ENCODE measurements around the gene PLA2G6.

Gene PLA2G6

DNA sequence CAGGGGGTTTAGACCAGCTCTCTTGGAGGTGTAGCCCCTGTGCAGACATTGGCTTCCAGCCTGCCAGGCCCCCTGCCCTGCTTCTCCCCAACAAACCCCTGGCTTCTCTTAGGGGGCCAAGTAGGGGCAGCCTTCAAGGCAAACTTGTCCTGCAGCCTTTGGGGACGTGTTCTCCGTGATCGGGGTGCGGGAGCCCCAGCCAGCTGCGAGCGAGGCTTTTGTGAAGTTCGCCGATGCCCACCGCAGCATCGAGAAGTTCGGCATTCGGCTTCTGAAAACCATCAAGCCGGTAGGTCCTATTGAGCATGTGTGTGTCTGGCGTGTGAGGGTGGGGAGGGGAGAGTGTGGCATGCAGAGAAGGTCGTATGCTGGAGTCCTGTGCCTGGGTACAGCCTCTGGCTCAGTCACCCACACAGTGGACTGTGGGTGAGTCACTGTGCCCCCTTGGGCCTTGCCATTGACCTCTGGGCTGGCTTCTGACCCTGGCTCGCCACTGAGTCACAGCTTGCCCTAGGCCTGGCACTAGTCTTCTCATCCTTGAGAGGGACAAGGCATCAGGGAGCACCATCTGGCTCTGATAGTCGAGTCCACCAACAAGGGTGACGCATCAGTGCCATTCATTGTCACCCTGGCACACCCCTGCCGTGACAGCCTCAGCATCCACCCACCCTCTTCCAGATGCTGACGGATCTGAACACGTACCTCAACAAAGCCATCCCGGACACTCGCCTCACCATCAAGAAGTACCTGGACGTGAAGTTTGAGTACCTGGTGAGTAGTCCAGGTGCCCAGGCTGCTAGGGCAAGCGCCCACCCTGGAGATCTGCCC is 109.1 kb downstream of the PLA2G6 start:
- DNase-seq (ENCODE audit: low read depth in 2 of 2) = no peak

DNA sequence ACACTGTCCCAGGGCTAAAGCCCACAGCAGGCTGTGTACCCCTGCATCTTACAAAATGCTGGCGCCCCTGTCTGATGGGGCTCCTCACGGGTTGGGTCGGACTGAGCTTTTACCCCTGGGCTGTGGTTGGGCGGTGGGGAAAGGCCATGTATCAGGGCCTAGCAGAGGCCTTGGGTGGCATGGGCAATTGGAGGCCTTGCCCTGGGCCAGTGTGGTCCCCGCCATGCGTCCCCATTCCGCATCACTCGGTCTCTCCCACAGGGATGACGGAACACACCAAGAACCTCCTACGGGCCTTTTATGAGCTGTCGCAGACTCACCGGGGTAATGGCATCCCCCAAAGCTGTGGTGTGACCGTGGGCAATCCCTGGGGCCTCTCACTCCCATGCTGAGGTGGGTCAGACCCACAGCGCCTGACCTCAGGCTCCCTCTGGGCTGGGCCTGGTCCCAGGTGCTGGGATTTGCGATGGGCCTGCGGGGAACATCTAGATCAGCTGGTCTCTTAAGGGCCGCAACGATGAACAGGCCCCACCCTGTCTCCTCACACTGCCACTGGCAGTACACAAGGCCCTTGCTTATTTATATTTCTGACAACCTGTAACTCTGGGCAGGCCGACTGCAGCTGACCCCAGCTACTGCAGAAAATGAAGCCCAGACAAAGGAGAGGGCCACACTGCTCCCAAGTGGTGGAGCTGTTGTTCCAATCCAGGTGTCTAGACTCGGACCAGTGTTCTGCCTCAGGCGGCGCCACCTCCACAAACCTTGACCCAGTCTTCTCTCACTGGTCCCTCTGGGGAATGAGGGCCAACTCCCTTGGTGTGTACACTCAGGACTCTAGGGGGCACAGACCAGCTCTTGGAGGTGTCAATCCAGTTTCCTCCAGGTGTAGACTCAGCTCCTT is 110.0 kb downstream of the PLA2G6 start:
- DNase-seq (ENCODE audit: low read depth in 2 of 2) = no peak

DNA sequence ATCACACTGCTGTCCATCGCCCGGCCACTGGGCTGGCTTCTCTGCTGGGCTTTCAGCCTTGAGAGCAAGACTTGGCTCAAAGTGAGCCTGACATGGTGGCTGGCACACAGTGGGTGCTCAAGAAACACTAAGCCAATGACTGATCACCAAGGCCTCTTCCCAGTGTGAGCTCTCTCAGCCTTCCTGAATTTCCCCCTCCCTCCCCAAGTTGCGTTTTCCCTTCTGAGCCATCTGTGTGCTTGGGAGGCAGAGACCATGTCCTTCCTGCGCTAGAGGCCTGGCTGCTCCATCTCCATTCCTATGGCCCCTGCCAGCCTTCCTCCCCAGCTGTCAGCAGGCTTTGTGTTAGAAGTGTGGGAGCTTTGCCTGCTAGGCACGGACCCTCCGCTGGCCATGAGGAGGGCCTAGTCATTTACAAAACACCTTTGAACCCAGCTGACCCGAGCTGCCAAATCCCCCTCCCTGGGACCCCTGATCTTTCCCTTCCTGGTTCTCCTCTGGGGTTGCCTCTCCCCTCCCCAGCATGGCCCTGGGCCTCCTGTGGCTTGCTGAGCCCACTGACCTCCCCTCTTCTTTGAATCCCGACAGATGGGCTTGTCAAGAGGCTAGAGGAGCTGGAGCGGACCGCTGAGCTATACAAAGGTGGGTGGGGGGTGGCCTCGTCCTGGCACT is 111.2 kb downstream of the PLA2G6 start:
- no peak for DNase-seq (ENCODE audit: low read depth in 2 of 2)

DNA sequence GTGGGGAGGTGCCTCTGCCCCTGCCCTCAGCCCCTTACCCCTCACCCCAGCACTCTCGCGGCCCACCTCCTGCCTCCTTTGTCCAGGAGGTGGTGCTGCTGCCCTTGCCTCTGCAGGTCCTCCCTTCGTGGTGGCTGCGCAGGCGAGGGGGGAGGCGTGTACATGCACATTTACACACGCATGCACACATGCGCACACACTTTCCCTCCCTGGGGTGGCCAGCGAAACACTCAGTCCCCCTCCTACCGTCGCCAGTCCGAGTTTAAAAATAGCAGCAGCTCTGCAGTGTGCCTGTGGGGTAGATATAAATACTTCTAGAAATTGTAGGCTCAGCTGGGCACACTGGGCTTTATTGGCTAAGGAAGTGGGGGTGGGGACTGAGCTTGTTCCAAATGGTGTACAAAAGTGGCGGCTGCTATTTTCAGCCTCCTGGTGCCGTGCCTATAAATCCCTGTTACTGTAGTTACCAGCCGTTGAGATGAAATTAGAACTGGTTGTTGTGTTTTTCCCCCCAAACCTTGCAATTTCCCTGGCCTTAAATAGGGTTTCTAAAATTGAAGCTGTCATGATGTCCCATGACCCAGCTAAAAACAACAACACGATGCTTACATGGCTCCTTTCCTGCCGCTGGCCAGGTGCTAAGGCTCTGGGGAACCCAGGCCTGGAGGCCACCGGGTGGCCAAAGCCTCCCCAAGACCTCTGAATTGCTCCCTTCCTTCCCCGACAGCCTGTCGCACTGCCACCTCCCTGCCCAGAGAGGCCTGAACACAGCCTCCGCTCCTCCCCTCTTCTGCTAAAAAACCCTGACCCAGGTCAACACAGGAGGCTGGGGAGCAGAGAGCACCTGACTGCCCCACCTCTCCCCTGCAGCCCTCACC is 112.0 kb downstream of the PLA2G6 start:
- DNase-seq (ENCODE audit: low read depth in 2 of 2) = no peak

DNA sequence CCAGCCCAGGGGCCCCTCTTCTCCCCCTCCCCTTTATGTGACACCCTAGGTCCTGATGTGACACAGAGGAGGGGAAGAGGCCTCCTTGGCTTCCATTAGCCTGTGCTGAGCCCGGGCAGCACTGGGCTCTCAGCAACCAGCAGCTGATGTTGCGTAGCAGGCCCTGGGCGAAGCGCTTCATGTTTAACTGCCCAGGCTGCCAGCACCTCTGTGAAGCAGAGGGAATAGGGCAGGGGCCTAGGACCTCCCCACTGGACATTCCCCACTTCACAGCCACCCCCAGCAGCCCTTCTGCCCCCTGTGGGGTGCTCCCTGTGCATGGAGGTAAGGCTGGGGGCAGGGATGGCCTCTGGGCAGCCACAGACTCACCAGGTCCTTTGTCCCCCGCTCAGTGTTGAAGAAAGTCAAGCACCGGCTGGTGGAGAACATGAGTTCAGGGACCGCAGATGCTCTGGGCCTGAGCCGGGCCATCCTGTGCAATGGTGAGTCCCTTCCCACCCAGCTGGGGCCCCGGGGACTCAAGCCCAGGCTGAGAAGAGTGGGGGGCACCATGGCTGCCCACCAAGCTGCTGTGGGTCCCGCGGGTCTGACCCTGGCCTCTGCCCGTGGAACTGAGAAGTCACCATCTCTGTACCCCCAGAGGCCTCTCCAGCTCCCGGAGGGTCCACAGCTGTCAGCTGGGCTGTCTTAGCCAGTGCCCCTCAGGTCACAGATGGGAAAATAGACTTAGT is 112.8 kb downstream of the PLA2G6 start:
- no peak for DNase-seq (ENCODE audit: low read depth in 2 of 2)

DNA sequence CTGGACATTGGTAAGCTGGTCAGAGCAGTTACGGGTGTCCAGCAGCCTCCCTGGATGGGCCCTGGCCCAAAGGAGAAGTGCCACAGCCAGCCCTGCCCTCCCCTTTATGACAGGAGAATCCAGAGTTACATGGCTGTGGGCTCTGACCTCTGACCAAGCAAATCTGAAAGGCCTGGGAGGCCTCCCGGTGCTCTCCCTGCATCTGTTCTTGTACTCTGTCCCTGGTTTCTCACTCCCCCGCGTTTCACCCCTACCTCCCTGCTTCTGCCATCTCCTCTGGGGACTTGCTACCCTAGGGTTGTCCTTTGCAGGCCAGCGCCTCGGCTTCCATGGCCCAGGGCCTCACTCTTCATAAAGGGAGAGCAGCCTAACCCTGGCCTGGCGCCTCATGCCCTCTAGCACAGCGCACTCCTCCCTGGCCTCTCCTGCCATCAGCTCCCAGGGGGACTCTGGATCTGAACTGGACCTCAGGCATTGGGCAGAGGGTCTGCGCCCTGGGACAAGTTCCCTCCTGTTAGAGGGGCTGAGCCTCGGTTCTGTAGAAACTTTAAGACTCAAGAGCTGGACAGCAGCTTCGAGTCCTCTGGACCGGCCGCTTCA is 113.8 kb downstream of the PLA2G6 start:
- DNase-seq (ENCODE audit: low read depth in 2 of 2) = no peak

DNA sequence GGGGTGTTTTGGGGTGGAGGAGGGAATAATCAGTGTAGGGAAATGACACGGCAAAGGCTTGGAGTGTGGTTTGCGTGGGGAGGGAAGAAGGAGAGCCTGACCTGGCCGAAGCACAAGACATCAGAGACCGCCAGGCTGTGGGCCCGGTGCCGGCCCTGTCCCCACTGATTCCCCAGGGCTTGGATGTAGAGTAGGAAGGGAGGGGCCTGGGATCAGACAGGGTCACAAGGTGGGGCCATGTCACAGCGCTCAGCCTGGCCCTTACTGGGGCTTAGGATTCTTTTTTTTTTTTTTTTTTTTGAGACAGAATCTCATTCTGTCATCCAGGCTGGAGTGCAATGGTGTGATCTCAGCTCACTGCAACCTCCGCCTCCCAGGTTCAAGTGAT is 114.6 kb downstream of the PLA2G6 start:
- DNase-seq (ENCODE audit: low read depth in 2 of 2) = no peak

DNA sequence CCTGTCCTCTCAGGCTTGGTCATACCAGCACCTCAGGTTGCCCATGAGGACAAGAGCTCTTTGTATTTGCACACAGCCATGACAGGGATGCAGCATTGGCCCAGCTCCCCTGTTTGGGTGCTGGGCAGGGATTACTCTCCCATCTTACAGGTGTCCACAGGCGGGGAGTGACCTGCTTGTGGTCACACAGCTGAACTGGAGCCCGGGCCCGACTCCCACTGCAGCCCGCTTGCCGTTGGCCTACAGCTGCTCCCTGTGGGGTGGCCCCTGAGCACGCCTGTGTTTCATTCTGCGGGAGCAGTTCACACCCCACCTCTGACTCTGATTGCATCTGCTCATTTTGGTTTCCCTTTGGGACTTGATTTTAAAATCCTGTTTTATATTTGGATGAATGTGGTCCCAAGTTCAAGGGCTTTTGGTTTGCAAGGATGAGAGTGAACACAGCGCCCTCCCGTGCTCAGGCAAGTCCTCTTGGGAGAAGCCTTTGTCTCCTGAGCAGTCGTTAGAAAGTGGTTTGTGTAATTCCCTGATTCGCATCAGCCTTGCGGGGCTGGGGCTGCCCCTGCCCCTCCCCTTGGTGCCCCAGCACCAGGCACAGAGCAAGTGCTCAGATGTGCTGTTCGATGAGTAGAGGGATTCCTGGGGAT is 115.1 kb downstream of the PLA2G6 start:
- no peak for DNase-seq (ENCODE audit: low read depth in 2 of 2)

DNA sequence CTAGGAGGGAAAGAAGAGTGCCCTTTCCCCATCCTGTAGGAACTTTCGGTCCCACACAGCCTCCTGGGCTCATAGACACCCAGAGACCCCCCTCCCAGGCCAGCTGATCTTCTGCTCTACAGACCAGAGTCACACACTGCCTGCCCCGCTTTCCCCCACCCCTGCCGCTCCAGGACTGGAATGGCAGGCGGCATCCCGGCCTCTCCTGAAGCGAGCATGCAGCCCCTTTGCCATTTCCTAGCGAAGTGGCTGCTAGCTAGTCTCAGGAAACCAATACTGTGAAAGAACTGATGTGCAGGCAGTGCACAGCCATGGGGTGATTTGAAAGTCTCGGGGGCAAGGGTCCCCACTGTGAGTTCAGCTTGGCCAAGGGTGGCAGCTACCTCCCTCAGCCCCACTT is 116.1 kb downstream of the PLA2G6 start:
- no peak for DNase-seq (ENCODE audit: low read depth in 2 of 2)

DNA sequence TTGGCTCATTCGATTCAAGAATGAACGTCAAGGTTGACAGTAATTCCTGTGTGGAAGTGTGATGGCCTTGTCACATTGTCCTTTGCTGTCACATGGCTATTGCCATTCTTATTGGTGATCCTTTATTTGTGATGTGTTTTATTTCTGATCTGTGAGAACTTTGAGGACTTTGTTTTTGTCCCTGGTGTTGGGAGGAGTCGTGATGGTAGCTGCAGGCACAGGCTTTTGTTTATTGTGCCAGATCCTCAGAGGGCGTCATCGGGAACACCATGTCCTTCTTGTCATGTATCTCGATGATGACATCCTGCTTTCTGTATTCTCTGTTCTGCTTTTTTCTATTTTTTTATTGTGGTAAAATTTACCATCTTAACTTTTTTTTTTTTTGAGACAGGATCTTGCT is 118.8 kb downstream of the PLA2G6 start:
- no peak for DNase-seq (ENCODE audit: low read depth in 2 of 2)
